H1 (cell line): Measurements from ENCODE around the gene MBOAT2. TPM values are rescaled to one million over a fixed set of nuclear protein-coding genes. Genes with fewer than 3 reads are reported as not detected.

Experiments used
- CTCF ChIA-PET: fragments of 300-600 bp; sonication (Branson Sonifier 250); formaldehyde crosslinking; loops from one replicate; lab custom pipeline; 2021; ENCODE audit not compliant: partially characterized antibody; lab: Charles Lee
- POLR2A ChIA-PET: fragments of 300-600 bp; sonication (Branson Sonifier 250); formaldehyde crosslinking; loops from one replicate; lab custom pipeline; 2021; ENCODE audit warnings: inconsistent platforms; ENCODE audit not compliant: partially characterized antibody; lab: Charles Lee
- DNase-seq, 2 experiments: peaks; one replicate each; pipeline versions ENCODE4 v3.0.0 to v3.0.0-alpha.2; 2010 to 2022; ENCODE audit warnings: low spot score in 2 of 2, low read depth in 1 of 2, mixed read lengths in 1 of 2
- FAIRE-seq: peaks from 2 replicates; lab custom pipeline; 2011; peaks lifted over from hg19 to GRCh38; lab: Jason Lieb, UNC
- H2AFZ ChIP-seq: 2 replicates; pipeline ENCODE4 v1.8.1; 2012; ENCODE audit warnings: low read length, inconsistent platforms
- H2AK5ac ChIP-seq: 2 replicates; pipeline ENCODE4 v1.6.1; 2013; ENCODE audit warnings: low read depth, low read length
- H2BK120ac ChIP-seq: replicated peaks from 2 replicates; pipeline ENCODE3; 2013; ENCODE audit warnings: low read depth, low read length, inconsistent platforms
- H2BK12ac ChIP-seq: 2 replicates; pipeline ENCODE4 v1.6.1; 2013; ENCODE audit warnings: low read depth, low read length
- H2BK15ac ChIP-seq: 2 replicates; pipeline ENCODE4 v1.6.1; 2013; ENCODE audit warnings: low read length
- H2BK20ac ChIP-seq: 2 replicates; pipeline ENCODE4 v1.6.1; 2013; ENCODE audit warnings: low read length
- H2BK5ac ChIP-seq: 2 replicates; pipeline ENCODE4 v1.6.1; 2013; ENCODE audit warnings: low read depth, low read length
- H3K14ac ChIP-seq: 2 replicates; pipeline ENCODE4 v1.6.1; 2013; ENCODE audit warnings: inconsistent platforms; ENCODE audit not compliant: insufficient read length
- H3K18ac ChIP-seq: 2 replicates; pipeline ENCODE4 v1.6.1; 2013; ENCODE audit warnings: low read length; ENCODE audit errors: extremely low read depth
- H3K23ac ChIP-seq: 2 replicates; pipeline ENCODE4 v1.6.1; 2013; ENCODE audit warnings: inconsistent platforms; ENCODE audit not compliant: insufficient read length
- H3K23me2 ChIP-seq: 2 replicates; pipeline ENCODE4 v1.6.1; 2013; ENCODE audit warnings: low read depth, low read length
- H3K27ac ChIP-seq: 2 replicates; pipeline ENCODE4 v1.6.1; 2011; ENCODE audit warnings: low read depth, low read length, inconsistent platforms
- H3K27me3 ChIP-seq, 4 experiments: replicated peaks in 1 of 4; 1 replicate in 1 of 4; 2 replicates in 3 of 4; pipeline versions ENCODE4 v1.6.1 to v1.8.1; 2011 to 2013; ENCODE audit warnings: low read length in 3 of 4, mild to moderate bottlenecking in 3 of 4, inconsistent platforms in 2 of 4, mixed read lengths in 2 of 4, moderate library complexity in 1 of 4; ENCODE audit not compliant: control insufficient read depth in 3 of 4, insufficient read depth in 3 of 4; ENCODE audit errors: extremely low read depth in 1 of 4
- H3K36me3 ChIP-seq, 4 experiments: 2 replicates each; pipeline versions ENCODE4 v1.6.1 to v1.8.1; 2011 to 2013; ENCODE audit warnings: mild to moderate bottlenecking in 4 of 4, low read length in 3 of 4, moderate library complexity in 2 of 4, control low read depth in 1 of 4, inconsistent platforms in 1 of 4; ENCODE audit not compliant: insufficient read depth in 4 of 4, control insufficient read depth in 2 of 4
- H3K4ac ChIP-seq: replicated peaks from 2 replicates; pipeline ENCODE3; 2013; ENCODE audit warnings: low read length, low read depth, mixed read lengths, inconsistent platforms; ENCODE audit not compliant: insufficient read length
- H3K4me1 ChIP-seq, 4 experiments: replicated peaks in 1 of 4; 1 replicate in 1 of 4; 2 replicates in 3 of 4; pipeline versions ENCODE4 v1.6.1 to v1.8.1; 2011 to 2013; ENCODE audit warnings: low read length in 3 of 4, inconsistent platforms in 2 of 4, mixed read lengths in 1 of 4; ENCODE audit not compliant: insufficient read depth in 4 of 4, control insufficient read depth in 3 of 4
- H3K4me2 ChIP-seq, 2 experiments: 2 replicates each; pipeline versions ENCODE4 v1.6.1 to v1.8.1; 2011 to 2013; ENCODE audit warnings: low read depth in 2 of 2, low read length in 2 of 2, control low read depth in 1 of 2, inconsistent platforms in 1 of 2, mild to moderate bottlenecking in 1 of 2; ENCODE audit not compliant: insufficient read depth in 1 of 2
- H3K4me3 ChIP-seq, 4 experiments: fragments of 200-600, 300-600 bp in 1 of 4; sonication (generic), shearing (Covaris generic), sonication (Bioruptor Twin) in 1 of 4; 2 replicates each; pipeline versions ENCODE4 v1.5.1 to v1.8.1; 2011 to 2016; ENCODE audit warnings: low read length in 4 of 4, low read depth in 3 of 4, control low read depth in 2 of 4, inconsistent platforms in 2 of 4, mild to moderate bottlenecking in 2 of 4, mixed read lengths in 1 of 4, moderate library complexity in 1 of 4; ENCODE audit not compliant: insufficient read depth in 2 of 4; ENCODE audit errors: extremely low read depth in 1 of 4
- H3K56ac ChIP-seq: replicated peaks from 2 replicates; pipeline ENCODE3; 2013; ENCODE audit warnings: low read depth, mild to moderate bottlenecking, mixed read lengths, low read length, inconsistent platforms; ENCODE audit not compliant: insufficient read length
- H3K79me1 ChIP-seq: 2 replicates; pipeline ENCODE4 v1.6.1; 2013; ENCODE audit warnings: low read depth, low read length, control low read depth
- H3K79me2 ChIP-seq, 2 experiments: 2 replicates each; pipeline versions ENCODE4 v1.6.1 to v1.8.1; 2012 to 2013; ENCODE audit warnings: low read length in 2 of 2, mild to moderate bottlenecking in 2 of 2, inconsistent platforms in 1 of 2; ENCODE audit not compliant: insufficient read depth in 2 of 2, control insufficient read depth in 1 of 2
- H3K9ac ChIP-seq, 4 experiments: replicated peaks in 1 of 4; 1 replicate in 1 of 4; 2 replicates in 3 of 4; pipeline versions ENCODE4 v1.6.1 to v1.8.1; 2011 to 2013; ENCODE audit warnings: low read depth in 3 of 4, low read length in 3 of 4, control low read depth in 2 of 4, mild to moderate bottlenecking in 2 of 4, moderate library complexity in 2 of 4, inconsistent platforms in 1 of 4; ENCODE audit errors: extremely low read depth in 1 of 4
- H3K9me3 ChIP-seq, 2 experiments: 2 replicates each; pipeline versions ENCODE4 v1.6.1 to v1.8.1; 2012 to 2013; ENCODE audit warnings: mild to moderate bottlenecking in 2 of 2, moderate library complexity in 2 of 2, control low read depth in 1 of 2, inconsistent platforms in 1 of 2, low read depth in 1 of 2, low read length in 1 of 2, mixed read lengths in 1 of 2; ENCODE audit not compliant: insufficient read depth in 2 of 2
- H4K20me1 ChIP-seq, 2 experiments: replicated peaks in 1 of 2; 2 replicates each; pipeline versions ENCODE3 to v1.8.1; 2011 to 2013; ENCODE audit warnings: inconsistent platforms in 2 of 2, low read length in 2 of 2, mild to moderate bottlenecking in 1 of 2; ENCODE audit not compliant: insufficient read depth in 2 of 2, control insufficient read depth in 1 of 2
- H4K5ac ChIP-seq: 2 replicates; pipeline ENCODE4 v1.6.1; 2013; ENCODE audit warnings: low read length, low read depth, mixed read lengths, inconsistent platforms; ENCODE audit not compliant: insufficient read length
- H4K8ac ChIP-seq: 2 replicates; pipeline ENCODE4 v1.8.0; 2013; ENCODE audit warnings: mild to moderate bottlenecking, moderate library complexity, low read length, inconsistent platforms; ENCODE audit not compliant: insufficient read depth; ENCODE audit errors: extremely low read depth
- H4K91ac ChIP-seq: replicated peaks from 2 replicates; pipeline ENCODE3; 2013; ENCODE audit warnings: low read length, mixed read lengths, inconsistent platforms; ENCODE audit not compliant: insufficient read length
- NRF1 ChIP-seq: IDR thresholded peaks from 2 replicates; pipeline ENCODE4 v1.6.1; 2011; ENCODE audit warnings: mild to moderate bottlenecking, low read depth, low read length, improper control_type of control experiment
- WGBS, 2 experiments: shearing (Covaris generic) in 1 of 2; methylation state at CpG; one replicate each; pipeline versions ENCODE4 v1.1.6 to v1.1.7; 2013 to 2015; ENCODE audit warnings: low lambda C conversion rate in 2 of 2, mixed read lengths in 2 of 2, inconsistent platforms in 1 of 2, low coverage in 1 of 2, missing lambda C conversion rate in 1 of 2; ENCODE audit not compliant: insufficient replicate concordance in 2 of 2, insufficient coverage in 1 of 2, insufficient read length in 1 of 2; ENCODE audit errors: extremely low coverage in 1 of 2, missing lambda C conversion rate in 1 of 2; 5-methylcytosine and 5-hydroxymethylcytosine counted together
- polyA plus RNA-seq, 7 experiments: library from polyadenylated mRNA; depleted of rRNA in 3 of 7; stranded (reverse) in 5 of 7; unstranded in 2 of 7; fragments of >200 nt in 5 of 7; fragments of 200-250 nt in 2 of 7; gene quantifications; 1 replicate in 5 of 7; 2 replicates in 1 of 7; 4 replicates in 1 of 7; pipeline versions ENCODE4 v1.2.1 to v1.2.3, GENCODE V29; 2011 to 2013; ENCODE audit warnings: missing spikeins in 2 of 7, mixed read lengths in 2 of 7
- total RNA-seq: library from RNA; stranded (reverse); fragmentation: NEBNext Ultra II Directional; extraction: Animal tissue kit (Norgen Biotek cat#: 25700); gene quantifications from 2 replicates; pipeline ENCODE4 v1.2.1, GENCODE V29; 2021

The MBOAT2 gene
- total and polyA plus RNA-seq, 2 of the 8 experiments (the other 6 are each of a cell fraction or from before 2014, with no cell fraction given), result 11.2 to 23.4 TPM

DNA sequence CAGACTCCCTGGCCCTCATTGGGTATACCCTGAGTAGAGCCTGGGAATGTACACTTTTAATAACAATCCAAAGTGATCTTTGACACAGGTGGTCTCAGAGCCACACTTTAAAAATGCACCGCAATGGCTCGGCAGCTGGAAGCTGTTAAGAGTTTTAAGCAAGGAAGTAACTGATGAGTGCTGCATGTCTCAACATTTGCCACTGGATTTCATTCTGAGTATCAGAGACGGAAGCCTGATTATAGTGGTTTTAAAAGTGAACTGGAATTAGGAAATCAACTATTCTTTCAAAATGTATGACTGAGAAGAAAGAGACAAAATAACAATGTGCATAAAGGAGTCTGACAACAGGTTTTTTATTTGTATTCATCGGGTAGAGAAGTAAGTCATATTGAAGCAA is 7.5 kb downstream of the MBOAT2 start:
- no peak overlapping the region for H3K23ac ChIP-seq
- H4K91ac ChIP-seq, result no peak overlapping the region

More for the DNA sequence above, 7.5 kb downstream of the MBOAT2 start:
- WGBS, 2 experiments, result 93% methylated on average over 4 of the region's 4 CpGs; no CpG with 5 or more reads in 1 of the 2 experiments
- DNase-seq (no peak), FAIRE-seq (no peak)
- Histone ChIP-seq H2AFZ (no peak overlapping the region), H4K5ac (no peak overlapping the region), H3K56ac (no peak overlapping the region), H2BK120ac (no peak overlapping the region), H3K4me2 (0 out of 4 replicates have a peak overlapping the region, but pooled peaks of 1 of the 2 experiments have one; percentile 2), H3K79me1 (peaks cover 3% of the 10 kb centered on the region; the same call in 1 of the 2 replicates), H3K79me2 (peaks cover 2 to 79% of the 10 kb centered on the region in 2 experiments; a peak in 3 of 4 replicates), H3K18ac (no peak overlapping the region), H4K20me1 (peaks cover 0 to 4% of the 10 kb centered on the region in 2 experiments), H2BK12ac (no peak overlapping the region), H3K23me2 (no peaks in the 10 kb centered on the region), H3K9ac (no peak overlapping the region), H2BK15ac (no peak overlapping the region), H3K4me3 (no peak overlapping the region), H2BK5ac (no peak overlapping the region), H3K4me1 (peaks cover 3 to 7% (median 3%) of the 10 kb centered on the region in 4 experiments; a peak in 6 of 7 replicates), H3K9me3 (no peaks in the 10 kb centered on the region), H2AK5ac (no peak overlapping the region), H3K14ac (no peak overlapping the region), H2BK20ac (no peak overlapping the region), H3K27ac (no peak overlapping the region), H3K36me3 (no peaks in the 10 kb centered on the region), H3K27me3 (no peaks in the 10 kb centered on the region), H3K4ac (no peak overlapping the region), H4K8ac (no peak overlapping the region)
- ChIA-PET CTCF (interaction anchor here (0.8 to 1.4 kb wide), 2 partner anchors 9 to 115 kb away, joined by 3 to 7 read pairs; no protein-coding TSS in a partner anchor), POLR2A (interaction anchor here (0.6 kb wide), 2 partner anchors 169 to 1124 kb away, joined by 3 read pairs; no protein-coding TSS in a partner anchor)
- no peak for TF ChIP-seq NRF1
